HL-60/S4 treated with retinoic acid at 250 ng/mL for 4 days and 3 days (cell line): ENCODE results near the gene AOPEP.

ENCODE experiments used
- in situ Hi-C: fragments of 300-500 bp; cut with MboI; formaldehyde crosslinking; loops from 2 replicates; pipeline ENCODE4 v1.7.0; 2022; ENCODE audit warnings: low sequenced_read_pairs

The AOPEP gene

DNA sequence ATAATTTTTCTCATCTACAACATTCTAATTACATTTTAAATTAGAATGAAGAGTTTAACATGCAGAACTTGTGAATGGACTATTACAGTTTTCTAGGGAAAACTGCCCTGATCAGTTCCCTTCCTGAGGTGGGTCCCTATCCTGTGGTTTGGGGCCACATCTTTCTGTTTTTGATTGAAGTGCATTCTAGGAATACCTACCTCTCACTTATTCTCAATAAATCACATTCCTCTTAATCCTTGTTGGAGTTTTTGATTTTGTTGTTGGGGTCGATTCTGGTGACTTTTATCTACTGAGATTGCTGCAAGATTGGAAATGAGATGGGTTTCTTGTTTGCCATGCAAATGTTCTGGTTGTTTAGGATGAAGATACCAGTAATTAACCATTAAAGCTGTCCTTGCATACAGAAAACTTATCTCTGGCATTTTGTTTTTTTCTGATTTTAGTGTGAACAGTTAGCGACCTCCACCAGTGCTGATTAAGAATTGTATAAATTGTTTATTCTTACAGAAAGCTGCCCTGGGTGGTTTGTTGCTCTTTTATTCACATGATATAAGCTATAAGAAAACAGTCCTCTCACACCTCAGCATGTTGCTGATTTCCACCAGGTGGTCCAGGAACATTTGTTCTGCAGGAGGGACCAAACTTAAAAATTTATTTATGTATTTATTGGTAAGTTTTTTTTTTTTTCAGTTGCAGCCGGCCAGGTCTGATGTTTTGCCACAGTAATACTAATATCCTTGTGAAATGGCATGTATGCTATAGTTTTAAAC is 321.1 kb downstream of the AOPEP start:
- in situ Hi-C loops, result no loop called here

DNA sequence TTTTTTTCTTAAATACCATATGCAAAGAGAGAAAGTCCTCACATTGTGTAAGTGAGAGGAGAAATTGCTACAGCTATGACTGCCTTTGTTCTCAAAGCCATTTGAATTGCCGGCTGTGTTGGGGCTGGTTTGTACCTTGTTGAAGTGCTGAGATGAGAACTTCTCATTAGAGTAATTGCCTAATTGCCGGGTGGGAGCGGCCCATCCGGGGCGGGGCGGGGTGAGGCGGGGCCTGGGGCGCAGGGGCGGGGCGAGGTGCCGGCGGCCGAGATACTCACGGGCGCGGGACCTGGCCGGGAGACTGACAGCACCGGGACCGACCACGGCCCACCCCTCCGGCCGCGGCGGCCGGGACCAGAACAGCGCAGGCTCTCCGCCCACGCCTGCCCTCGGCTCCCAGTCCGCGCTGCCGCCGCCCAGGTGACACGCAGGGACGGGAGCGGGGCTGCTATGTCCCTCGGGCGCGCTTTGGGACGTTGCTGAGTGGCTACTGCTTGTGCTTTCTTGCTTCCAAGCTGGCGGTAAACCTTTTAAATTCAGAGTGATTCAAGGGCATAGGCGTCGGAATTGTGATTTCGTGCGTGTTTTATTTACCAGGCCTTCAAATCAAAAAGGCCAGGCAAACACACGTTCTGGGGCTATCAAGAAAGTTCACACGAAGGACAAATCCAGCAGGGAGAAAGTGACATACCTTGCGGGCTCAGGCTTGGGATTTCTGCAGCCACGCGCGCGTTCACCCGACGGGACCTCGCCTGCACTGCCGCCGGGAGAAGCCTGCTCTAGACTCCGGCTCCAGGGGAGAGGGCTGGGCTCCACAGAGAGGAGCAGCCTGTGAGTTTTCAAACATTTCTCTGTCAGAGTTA is 322.0 kb downstream of the AOPEP start:
- in situ Hi-C loops, result no loop called here

DNA sequence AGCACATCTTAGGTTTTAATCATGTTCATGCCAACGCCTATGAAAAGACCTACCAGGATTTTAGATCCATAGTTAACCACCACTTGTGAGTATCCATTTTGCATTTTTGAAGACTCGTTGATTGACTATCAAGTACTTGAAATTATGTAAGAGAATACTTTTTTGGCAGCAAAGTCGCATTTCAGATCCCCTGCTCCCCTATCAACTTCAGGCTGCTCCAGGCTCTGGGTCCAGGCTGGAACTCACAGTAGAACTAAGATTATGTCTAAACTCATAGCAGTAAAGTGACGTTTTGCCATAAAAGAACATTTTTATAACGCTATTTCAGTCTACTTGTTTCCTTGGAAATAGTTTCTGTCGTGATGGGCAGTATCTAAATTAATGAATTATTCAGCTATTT is 323.3 kb downstream of the AOPEP start:
- in situ Hi-C loops, result no loop called here

DNA sequence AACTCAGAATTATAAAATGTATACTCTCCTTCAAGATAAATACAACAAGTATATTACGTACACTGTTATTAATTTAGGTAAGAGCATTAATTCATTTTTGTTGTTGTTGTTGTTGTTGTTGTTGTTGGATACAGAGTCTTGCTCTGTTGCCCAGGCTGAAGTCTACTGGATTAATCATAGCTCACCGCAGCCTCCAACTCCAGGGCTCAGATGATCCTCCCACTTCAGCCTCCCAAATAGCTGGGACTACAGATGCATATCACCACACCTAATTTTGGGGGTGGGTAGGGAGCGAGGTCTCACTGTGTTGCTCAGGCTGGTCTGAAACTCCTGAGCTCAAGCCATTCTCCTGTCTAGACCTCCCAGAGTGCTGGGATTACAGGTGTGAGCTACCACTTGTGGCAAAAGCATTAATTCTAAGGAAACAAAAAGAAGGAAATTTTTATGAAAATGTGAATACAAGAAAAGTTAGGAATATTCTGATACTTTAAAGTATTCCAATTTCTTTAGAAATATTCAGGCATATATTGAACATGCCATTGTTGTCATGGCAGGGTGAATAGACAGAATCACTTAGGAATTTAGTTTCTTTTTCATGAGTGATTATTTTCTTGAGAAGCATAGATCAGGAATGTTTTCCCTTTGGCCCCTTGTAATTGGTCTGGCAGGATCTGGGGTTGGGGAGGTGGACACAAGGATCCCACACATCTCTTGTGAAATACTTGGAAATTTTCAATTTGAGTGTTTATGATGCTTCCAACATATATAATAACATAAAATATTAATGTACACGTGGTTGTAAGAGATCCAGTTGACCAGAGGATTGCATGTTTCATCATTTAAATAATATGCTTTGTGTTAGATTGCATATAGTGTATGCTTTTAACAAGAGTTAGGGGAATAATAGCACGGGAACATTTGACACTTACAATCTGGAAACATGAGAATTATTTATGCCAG is 327.4 kb downstream of the AOPEP start:
- in situ Hi-C loops, result no loop called here

DNA sequence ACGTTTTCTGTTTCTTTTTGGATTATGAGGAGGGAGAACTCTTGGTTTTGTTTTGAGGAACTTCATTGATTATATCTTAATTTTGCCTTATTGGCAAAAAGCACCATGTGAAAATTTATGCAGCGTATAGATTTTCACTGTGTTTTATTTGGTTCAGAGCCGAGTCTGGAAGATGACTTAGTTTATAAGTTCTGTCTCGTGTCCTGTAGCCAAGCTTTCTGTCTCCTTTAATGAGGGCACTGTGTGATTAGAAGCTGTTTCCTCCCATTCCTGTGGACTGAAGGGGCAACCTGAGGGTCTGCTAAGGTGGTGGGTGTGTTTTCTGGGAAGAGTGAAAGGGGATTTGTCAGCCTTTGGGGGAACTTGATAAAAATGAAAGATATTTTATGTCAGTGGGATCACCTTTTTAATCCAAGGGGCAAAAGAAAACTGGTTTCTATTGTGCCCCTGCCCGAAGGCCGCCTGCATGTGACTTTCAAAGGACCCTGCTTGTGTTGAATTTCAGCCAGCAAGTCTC is 328.9 kb downstream of the AOPEP start:
- in situ Hi-C loops, result no loop called here

DNA sequence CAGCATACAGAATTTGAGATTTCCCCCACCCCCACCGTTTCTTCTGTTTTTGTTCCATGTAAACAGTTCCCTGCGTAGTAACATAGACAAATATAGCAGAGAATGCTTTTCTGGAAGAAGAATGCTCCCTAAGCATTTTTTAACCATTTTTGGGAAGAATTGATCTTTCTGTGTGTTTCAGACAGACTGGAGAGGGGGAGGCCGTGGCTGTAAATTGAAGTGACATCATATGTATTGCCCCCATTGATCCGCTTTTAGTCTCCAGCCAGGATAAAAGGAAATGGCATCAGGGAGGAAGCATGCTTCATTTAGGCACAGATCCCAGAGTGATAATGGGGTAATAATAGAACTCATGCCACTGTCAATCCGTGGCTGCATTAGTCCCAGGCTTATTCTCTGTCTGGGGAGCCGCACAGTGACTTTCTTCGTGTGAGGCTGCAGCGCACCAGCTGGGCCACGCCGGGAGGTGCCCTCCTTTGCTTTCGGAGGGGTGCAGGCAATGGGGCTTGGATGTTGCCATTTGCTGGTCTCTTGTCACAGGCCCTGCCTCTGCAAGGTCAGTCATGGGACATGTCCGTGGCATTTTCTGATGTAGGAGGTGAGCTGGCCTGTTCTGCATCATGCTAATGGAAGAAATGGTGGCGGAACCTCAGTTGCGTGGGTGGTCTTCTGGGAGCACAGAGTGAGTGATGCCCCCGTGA is 329.5 kb downstream of the AOPEP start:
- in situ Hi-C loops, result no loop called here

DNA sequence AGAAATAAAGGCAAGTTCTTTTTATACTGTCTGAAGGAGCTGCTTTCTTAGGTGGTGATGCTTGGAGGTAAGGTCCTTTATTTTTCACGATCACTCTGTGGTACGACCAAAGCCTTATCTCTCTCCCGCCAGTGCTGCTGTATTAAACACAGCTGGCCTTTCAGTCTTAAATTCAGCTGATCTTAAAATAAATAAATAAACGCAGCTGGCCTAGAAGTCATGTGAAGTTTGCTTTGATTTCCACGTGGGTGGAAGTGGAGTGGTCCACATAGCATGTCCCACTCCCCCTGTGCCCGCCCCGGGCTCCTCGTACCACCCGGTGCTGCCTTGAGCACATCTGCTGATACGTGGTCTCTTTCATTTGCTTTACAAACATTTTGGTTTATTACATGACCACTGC is 330.6 kb downstream of the AOPEP start:
- in situ Hi-C loops, result no loop called here

DNA sequence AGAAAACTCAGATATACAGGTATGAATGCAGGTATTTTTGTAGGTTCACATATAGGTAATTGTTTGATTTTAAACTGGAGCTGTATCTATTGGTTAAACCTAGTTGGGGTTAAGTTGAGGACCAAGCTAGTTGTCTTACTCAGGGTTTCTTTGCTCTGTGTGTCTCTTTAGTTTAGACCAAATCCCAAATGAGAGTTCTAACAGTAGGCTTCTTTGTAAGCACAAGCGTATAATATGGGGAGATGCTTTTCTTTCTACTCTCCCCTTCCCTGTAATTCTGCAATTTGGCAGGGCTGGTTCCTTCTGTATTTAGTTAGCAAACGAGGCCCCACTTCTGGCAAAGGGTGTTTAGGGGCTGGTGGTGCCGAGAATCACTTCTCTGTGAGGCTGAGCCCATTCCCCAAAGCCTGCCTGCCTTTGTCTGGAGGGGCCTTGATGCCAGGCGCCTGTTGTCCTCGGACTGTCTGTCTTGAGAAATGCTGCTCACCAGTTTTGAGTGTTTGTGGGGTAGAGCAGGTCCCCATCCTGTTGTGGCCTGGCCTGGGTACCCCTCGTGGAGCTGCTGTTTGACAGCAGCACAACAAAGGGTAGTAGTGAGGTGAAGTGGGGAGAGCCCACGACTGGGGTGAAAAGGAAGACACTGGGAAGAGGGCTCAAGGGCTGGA is 331.8 kb downstream of the AOPEP start:
- in situ Hi-C loops, result no loop called here

DNA sequence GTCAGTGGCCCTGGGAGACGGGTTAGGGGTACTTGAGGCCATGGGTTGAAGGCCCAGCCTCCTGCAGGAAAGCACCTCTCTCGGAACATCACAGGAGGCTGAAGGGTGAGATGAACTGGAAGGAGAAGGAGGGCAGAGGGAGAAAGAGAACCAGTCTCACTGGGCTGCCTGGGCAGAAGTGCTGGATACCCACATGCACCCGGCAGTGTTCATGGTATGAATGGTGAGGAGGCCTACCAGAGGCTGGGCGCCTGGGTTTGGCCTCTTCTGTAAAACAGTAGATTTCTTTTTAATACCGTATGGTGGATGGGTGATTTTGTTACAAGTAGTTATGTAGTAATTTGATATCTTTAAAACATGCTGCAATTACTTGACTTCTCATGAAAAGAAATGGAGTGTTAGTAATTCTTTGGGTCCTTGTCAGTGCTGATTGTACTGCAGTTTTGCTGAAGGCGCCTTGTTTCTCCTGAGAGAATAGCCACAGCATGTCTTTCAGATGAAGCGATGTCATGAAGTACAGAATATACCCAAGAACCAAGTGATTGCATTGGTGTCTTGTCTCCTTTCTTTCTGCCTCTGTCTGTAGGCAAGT is 332.4 kb downstream of the AOPEP start:
- in situ Hi-C loops, result no loop called here

DNA sequence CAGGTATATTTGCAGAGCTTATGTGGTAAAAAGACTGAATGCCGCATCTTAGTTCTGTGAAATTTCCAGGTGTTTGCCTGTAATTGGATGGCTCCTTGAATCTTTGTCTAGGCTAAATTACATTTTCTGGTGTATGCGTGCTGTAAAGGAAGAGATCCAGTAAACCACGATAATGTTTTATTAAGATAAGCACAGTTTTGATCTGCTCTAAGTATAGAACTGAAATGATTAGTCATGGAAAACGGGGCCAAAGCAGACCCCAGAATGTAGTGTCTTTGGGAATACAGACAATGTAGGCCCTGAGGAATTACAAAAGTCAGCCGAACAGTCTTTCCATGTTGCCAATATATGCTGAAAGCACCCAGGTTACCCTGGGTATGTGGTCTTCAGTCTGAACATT is 333.7 kb downstream of the AOPEP start:
- in situ Hi-C loops, result no loop called here

DNA sequence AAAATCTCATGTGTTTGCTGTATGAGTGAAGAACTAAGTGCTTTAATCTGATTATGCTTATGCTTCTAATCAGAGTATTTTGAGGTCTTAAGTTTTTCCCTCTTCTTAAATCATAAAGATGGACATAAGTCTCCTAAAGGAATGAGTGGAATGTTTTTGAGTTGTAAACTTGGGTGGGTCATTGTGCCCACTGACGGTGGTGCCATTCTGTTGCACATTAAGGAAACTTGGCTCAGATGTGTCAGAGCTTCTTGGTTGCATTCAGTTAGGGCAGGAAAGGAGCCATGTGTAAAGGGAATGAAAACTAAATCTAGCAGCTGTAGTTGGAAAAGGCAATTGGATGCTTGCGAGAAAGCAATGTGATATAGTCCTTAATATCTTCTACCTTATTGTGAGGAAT is 334.4 kb downstream of the AOPEP start:
- in situ Hi-C loops, result no loop called here

DNA sequence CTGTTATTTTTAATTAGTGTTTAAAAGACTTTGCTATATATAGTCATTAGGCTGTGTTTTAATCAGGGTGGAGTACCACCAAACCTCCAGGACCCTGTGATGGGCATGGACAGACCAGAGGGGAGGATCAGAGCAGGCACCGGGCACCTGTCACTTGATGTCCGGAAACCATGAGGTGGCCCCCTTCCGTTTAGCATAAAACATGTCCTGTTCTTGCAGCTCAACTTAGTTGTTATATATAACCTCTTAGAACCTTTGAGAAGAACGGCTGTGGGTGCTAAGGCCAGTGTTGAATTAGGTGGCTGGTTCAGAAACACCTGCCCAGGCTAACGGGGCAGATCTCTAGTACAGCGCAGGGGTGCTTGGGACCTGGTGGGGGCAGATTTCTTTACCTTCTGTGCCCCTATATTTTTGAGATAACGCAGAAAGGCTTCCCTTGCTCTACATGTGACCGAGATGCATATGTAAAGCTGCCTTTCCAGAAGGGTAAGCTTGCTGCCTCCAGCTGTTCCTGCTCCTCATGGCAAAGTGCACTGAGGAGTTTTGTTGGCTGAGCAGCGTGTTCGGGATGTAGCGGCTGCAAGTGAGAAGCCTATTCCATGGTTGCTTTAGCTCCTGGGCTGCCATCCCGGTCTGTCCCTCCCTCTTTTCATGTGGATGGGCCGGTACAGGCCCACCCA is 335.6 kb downstream of the AOPEP start:
- in situ Hi-C loops, result no loop called here

DNA sequence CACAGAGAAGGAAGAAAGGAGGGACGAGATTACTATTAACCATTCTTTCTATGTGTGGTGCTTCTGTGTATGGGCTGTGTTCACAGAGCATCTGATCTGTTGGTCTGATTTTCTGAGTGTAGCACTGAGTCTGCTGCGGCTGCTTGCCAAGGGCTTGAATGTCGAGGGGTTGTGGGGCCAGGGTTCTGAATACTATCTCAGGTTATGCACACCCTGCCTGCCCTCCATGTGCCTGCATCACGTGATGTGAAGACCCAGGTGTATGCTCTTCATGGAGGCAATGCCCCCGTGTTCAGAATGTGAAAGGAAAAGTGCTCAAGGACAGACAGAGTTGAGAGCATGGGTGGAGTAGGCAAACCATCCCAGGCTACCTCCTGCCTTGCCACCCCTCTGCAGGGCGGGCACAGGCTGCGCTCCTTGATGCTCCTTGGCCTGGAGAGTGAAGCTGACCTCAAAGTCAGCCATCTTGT is 336.1 kb downstream of the AOPEP start:
- in situ Hi-C loops, result no loop called here

DNA sequence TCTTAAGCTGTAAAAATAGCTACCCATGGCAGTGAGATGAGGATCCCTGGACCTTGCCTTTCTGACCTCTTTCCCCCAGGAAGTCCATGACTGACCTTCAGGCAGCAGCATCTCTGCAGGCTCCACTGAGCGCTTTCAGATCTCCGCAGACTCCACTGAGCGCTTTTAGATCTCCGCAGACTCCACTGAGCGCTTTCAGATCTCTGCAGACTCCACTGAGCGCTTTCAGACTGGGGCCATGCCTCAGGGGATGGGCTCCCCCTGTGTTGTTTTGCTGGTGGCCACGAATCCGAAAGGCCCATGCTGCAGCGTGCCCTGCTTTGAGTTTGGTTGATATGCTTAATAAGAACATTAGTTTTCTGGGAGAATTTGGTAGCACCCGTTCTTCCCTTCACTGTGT is 336.8 kb downstream of the AOPEP start:
- in situ Hi-C loops, result no loop called here

DNA sequence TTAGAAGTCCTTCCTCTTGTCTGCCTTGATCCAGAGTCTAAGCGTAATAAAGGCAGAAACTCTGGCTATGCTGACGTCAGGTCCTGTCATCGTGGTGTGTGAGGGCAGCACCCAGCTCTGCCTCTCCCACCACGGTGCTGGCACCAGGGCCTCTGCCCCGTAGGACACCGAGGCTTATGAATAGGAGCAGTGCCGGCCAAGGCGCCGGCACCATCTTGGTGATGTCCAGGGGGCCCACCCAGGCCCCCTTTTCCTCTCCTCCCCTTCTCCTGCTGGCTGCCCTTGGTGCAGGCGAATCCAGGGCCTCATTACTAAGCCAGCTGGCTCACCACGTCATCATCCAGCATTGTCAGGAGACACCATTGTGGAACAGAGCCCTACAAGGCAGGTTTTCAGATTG is 338.7 kb downstream of the AOPEP start:
- in situ Hi-C loops, result no loop called here

DNA sequence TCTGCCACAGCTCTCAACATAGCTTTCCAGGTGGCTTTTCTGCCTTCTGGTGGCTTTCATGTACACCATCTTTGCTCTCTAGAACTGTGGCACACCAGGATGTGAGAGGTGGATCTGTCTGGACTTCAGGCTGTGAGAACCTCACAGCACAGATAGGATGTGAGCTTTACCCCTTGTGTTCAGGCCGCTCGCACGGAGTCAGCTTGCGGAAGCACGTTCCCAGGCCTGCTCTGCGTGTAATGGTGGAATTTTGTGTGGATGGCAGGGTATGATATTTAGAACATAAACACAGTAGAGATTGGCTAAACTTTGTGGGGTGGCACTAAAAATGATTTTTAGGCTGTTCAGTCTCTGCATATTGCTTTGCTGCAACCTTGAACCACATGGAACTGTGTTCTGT is 340.6 kb downstream of the AOPEP start:
- in situ Hi-C loops, result no loop called here

DNA sequence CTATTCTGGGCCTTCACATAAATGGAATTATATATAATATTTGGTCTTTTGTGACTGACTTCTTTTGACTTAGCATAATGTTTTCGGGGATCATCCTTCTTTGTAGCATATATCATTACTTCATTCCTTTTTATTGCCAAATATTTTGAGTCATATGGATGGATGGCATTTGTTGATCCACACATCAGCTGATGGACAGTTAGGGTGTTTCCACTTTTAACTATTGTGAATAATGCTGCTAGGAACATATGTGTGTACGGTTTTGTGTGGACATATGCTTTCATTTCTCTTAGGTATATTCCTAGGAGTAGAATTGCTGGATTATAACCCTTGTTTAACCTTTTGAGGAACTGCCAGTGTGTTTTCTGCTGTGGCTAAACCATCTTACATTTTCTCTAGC is 341.4 kb downstream of the AOPEP start:
- in situ Hi-C loops, result no loop called here

DNA sequence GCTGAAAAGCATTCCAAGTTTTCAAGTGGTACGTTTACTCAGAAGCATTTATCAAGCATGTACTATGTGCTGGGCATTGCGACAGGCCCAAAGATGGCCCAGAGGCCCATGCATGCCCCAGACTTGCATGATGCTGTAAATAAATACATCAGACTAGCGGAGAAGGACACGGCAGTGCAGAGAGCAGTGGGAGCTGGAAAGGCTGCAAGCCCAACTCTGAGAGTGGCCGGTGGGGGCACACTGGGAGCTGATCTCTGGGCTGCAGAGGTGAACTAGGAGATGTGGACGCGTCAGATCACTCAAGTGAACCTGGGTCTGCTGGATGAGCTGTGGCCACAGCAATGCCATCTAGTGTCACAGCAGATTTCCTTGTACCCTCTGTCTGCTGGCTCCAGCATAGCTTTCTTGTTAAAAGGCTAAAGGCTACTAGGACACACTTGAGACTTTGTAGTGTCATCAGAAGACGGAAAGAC is 344.1 kb downstream of the AOPEP start:
- in situ Hi-C loops, result no loop called here

DNA sequence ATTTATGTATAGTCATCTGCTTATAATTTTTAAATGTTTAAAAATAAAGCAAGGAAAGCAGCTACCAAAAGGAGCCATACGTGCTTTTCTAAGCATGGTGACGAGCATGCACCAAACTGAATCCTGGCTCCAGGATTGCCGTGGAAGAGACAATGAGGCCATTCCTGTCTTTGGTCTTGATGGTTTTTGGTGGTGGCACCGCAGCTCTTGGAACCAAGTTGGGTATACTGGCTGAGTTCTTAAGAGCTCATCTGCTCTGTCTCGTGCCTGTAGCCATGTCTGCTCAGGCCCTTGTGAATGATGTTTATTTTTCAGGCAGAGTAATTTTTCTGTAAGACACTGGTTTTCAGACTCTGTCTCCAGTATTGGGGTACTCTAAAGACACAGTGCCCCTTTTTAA is 345.0 kb downstream of the AOPEP start:
- in situ Hi-C loops, result no loop called here
